B cell (primary cell): ENCODE results near the gene MGAT5. TPM values are rescaled to one million over a fixed set of nuclear protein-coding genes. Genes with fewer than 3 reads are reported as not detected.

Experiments used
- ATAC-seq: fragments of 200-7000 bp; cut with Tn5 transposase; one replicate; pipeline ENCODE4 v1.10.0; 2021; ENCODE audit warnings: low read depth, mild to moderate bottlenecking, moderate number of reproducible peaks, moderate library complexity
- CTCF ChIA-PET: fragments of 350-600 bp; sonication (Branson Sonifier 250); formaldehyde crosslinking; loops from one replicate; lab custom pipeline; 2021; ENCODE audit warnings: antibody characterized with exemption, inconsistent platforms; lab: Charles Lee
- POLR2A ChIA-PET: fragments of 350-600 bp; sonication (Branson Sonifier 250); formaldehyde crosslinking; loops from one replicate; lab custom pipeline; 2021; ENCODE audit warnings: antibody characterized with exemption; lab: Charles Lee
- DNase-seq: peaks from one replicate; pipeline ENCODE4 v3.0.0; 2013
- H2AFZ ChIP-seq: 2 replicates; pipeline ENCODE4 v1.6.1; 2012; ENCODE audit warnings: mild to moderate bottlenecking, low read depth, low read length; ENCODE audit not compliant: insufficient read depth, poor library complexity, severe bottlenecking
- H3K27ac ChIP-seq, 2 donors: 1 replicate in 1 of 2; 2 replicates in 1 of 2; pipeline ENCODE4 v1.5.1; 2012 to 2013; ENCODE audit warnings: low read length in 2 of 2, mild to moderate bottlenecking in 2 of 2, moderate library complexity in 1 of 2
- H3K27me3 ChIP-seq, 4 experiments: fragments of 200-600 bp in 1 of 4; sonication (generic) in 1 of 4; replicated peaks in 1 of 4; 1 replicate in 2 of 4; 2 replicates in 2 of 4; pipeline versions ENCODE4 v1.6.1 to v1.7.0; 2013 to 2016; ENCODE audit warnings: low read length in 3 of 4, mild to moderate bottlenecking in 2 of 4, mixed read lengths in 1 of 4, moderate library complexity in 1 of 4; ENCODE audit not compliant: insufficient read depth in 4 of 4, control insufficient read depth in 3 of 4; ENCODE audit errors: control extremely low read depth in 1 of 4
- H3K36me3 ChIP-seq, 2 experiments: replicated peaks in 1 of 2; 1 replicate in 1 of 2; 2 replicates in 1 of 2; pipeline versions ENCODE4 v1.6.1 to v1.7.1; 2013; ENCODE audit warnings: low read length in 1 of 2; ENCODE audit not compliant: insufficient read depth in 2 of 2, control insufficient read depth in 1 of 2; ENCODE audit errors: control extremely low read depth in 1 of 2, extremely low read depth in 1 of 2
- H3K4me1 ChIP-seq, 2 donors: fragments of 200-600 bp in 1 of 2; sonication (generic) in 1 of 2; 1 replicate in 1 of 2; 2 replicates in 1 of 2; pipeline versions ENCODE4 v1.5.1 to v1.6.1; 2013 to 2017; ENCODE audit warnings: low read length in 2 of 2; ENCODE audit not compliant: control insufficient read depth in 2 of 2, insufficient read depth in 2 of 2
- H3K4me2 ChIP-seq: replicated peaks from 2 replicates; pipeline ENCODE3; 2012; ENCODE audit warnings: mild to moderate bottlenecking, low read depth, low read length; ENCODE audit not compliant: poor library complexity, severe bottlenecking
- H3K4me3 ChIP-seq, 5 experiments: fragments of 200-600 bp in 1 of 5; sonication (generic) in 1 of 5; 1 replicate in 3 of 5; 2 replicates in 2 of 5; pipeline versions ENCODE4 v1.5.1 to v1.7.0; 2011 to 2016; ENCODE audit warnings: low read length in 4 of 5, mild to moderate bottlenecking in 4 of 5, low read depth in 2 of 5, control low read depth in 1 of 5, moderate library complexity in 1 of 5; ENCODE audit not compliant: insufficient read depth in 1 of 5; ENCODE audit errors: control extremely low read depth in 1 of 5, extremely low read depth in 1 of 5
- H3K79me2 ChIP-seq: fragments of 200-600 bp; sonication (generic); one replicate; pipeline ENCODE4 v1.6.0; 2016; ENCODE audit warnings: low read length; ENCODE audit not compliant: control insufficient read depth, insufficient read depth
- H3K9ac ChIP-seq: fragments of 200-600 bp; sonication (generic); 2 replicates; pipeline ENCODE4 v1.6.1; 2017; ENCODE audit warnings: mild to moderate bottlenecking, low read length, moderate library complexity
- H3K9me3 ChIP-seq, 3 donors: one replicate each; pipeline versions ENCODE4 v1.6.1 to v1.7.1; 2013; ENCODE audit warnings: low read length in 2 of 3; ENCODE audit not compliant: control insufficient read depth in 2 of 3, insufficient read depth in 1 of 3; ENCODE audit errors: control extremely low read depth in 1 of 3
- H4K20me1 ChIP-seq: 2 replicates; pipeline ENCODE4 v1.6.0; 2012; ENCODE audit warnings: mild to moderate bottlenecking, low read length; ENCODE audit not compliant: insufficient read depth, control insufficient read depth, poor library complexity, severe bottlenecking
- H3K27ac Mint-ChIP-seq: one replicate; pipeline ENCODE4 v1.8.0; 2021; ENCODE audit warnings: mixed read lengths
- H3K27me3 Mint-ChIP-seq: one replicate; pipeline ENCODE4 v1.8.0; 2021; ENCODE audit warnings: mixed read lengths
- H3K4me1 Mint-ChIP-seq: one replicate; pipeline ENCODE4 v1.8.0; 2021; ENCODE audit warnings: mixed read lengths
- H3K4me3 Mint-ChIP-seq: one replicate; pipeline ENCODE4 v1.8.0; 2021; ENCODE audit warnings: mixed read lengths
- H3K9me3 Mint-ChIP-seq: one replicate; pipeline ENCODE4 v1.8.0; 2022; ENCODE audit warnings: mixed read lengths; ENCODE audit not compliant: insufficient read depth
- CTCF ChIP-seq: fragments of 200-600 bp; IDR thresholded peaks from one replicate; pipeline ENCODE4 v1.8.0; 2022; ENCODE audit warnings: antibody characterized with exemption, mild to moderate bottlenecking
- EZH2 ChIP-seq: IDR thresholded peaks from 2 replicates; pipeline ENCODE4 v1.6.1; 2012; ENCODE audit warnings: borderline replicate concordance, low read depth, mild to moderate bottlenecking, moderate library complexity, low read length; ENCODE audit not compliant: insufficient read depth, poor library complexity, severe bottlenecking
- WGBS: methylation state at CpG from one replicate; pipeline ENCODE4 v1.1.5; 2013; ENCODE audit warnings: missing lambda C conversion rate; ENCODE audit not compliant: insufficient coverage; 5-methylcytosine and 5-hydroxymethylcytosine counted together
- intact Hi-C: fragments of 100-400 bp; cut with micrococcal nuclease; formaldehyde crosslinking; loops from one replicate; pipeline ENCODE4 v1.10.0; 2022
- polyA plus RNA-seq: library from polyadenylated mRNA; depleted of rRNA; stranded (reverse); fragments of >200 nt; gene quantifications from 2 replicates; pipeline ENCODE4 v1.2.3, GENCODE V29; 2012
- total RNA-seq, 2 donors: library from RNA; stranded (reverse); fragments of 120-200 nt in 1 of 2; gene quantifications; 1 replicate in 1 of 2; 2 replicates in 1 of 2; pipeline versions ENCODE4 v1.2.3 to v1.2.4, GENCODE V29; 2013 to 2022

The MGAT5 gene
- total and polyA plus RNA-seq, 2 donors (not counting 1 experiment from before 2014, with no cell fraction given): 27.2 to 184 TPM

- no peaks in the 10 kb centered on the region for H3K27me3 Mint-ChIP-seq
- peaks cover 4% of the 10 kb centered on the region for H3K9me3 Mint-ChIP-seq
- H2AFZ ChIP-seq: no peak overlapping the region
- ChIA-PET POLR2A (no interaction called here), CTCF (interaction anchor here (0.6 to 1.5 kb wide), 7 partner anchors 33 to 200 kb away, joined by 3 to 13 read pairs (median 3); no protein-coding TSS in a partner anchor)
- no peak overlapping the region for H3K9ac ChIP-seq
- 84% methylated on average over 3 of the region's 3 CpGs for WGBS
- intact Hi-C loops: no loop called here
- H3K27ac Mint-ChIP-seq: peak overlapping the region; percentile 64
- no peak for TF ChIP-seq EZH2
- H3K4me3 ChIP-seq: no peak overlapping the region
- H3K9me3 ChIP-seq: peaks cover 0 to 3% (median 0%) of the 10 kb centered on the region in 3 donors
- peak overlapping the region; percentile 17 to 56 for H3K27ac ChIP-seq
- H3K4me1 Mint-ChIP-seq: peaks cover 54% of the 10 kb centered on the region
- H3K36me3 ChIP-seq: peaks cover 0 to 9% of the 10 kb centered on the region in 2 experiments
- H3K4me2 ChIP-seq: peak overlapping the region; percentile 34
- H3K79me2 ChIP-seq: peaks cover 67% of the 10 kb centered on the region
- no peak for ATAC-seq
- H3K27me3 ChIP-seq: no peaks in the 10 kb centered on the region
- peaks cover 43 to 45% of the 10 kb centered on the region in 2 donors for H3K4me1 ChIP-seq
- DNase-seq: no peak
- H4K20me1 ChIP-seq: peaks cover 5% of the 10 kb centered on the region
- peak overlapping the region; percentile 20 for H3K4me3 Mint-ChIP-seq
These were observed 41.1 kb upstream of the MGAT5 start for GRCh38 chr2:134212746-134213145.

- WGBS: 96% methylated on average over 7 of the region's 8 CpGs
- Histone ChIP-seq H3K27ac (peak overlapping the region in 1 of 2 donors; percentile 84), H3K4me1 (peaks cover 67 to 70% of the 10 kb centered on the region in 2 donors), H3K4me3 (no peak overlapping the region), H4K20me1 (peaks cover 21% of the 10 kb centered on the region), H3K9me3 (peaks cover 0 to 3% (median 0%) of the 10 kb centered on the region in 3 donors), H3K36me3 (peaks cover 0 to 9% of the 10 kb centered on the region in 2 experiments), H2AFZ (no peak overlapping the region), H3K4me2 (peak overlapping the region; percentile 67), H3K27me3 (no peaks in the 10 kb centered on the region), H3K9ac (no peak overlapping the region), H3K79me2 (peaks cover 87% of the 10 kb centered on the region)
- intact Hi-C loops: loop anchor here (5.0 kb wide), 1 partner anchor 36 kb away; the partner anchor contains the start of gene MGAT5
- no peak for ATAC-seq
- Mint-ChIP-seq H3K9me3 (peaks cover 4% of the 10 kb centered on the region), H3K27ac (peak overlapping the region; percentile 91), H3K4me1 (peaks cover 84% of the 10 kb centered on the region), H3K27me3 (no peaks in the 10 kb centered on the region), H3K4me3 (no peak overlapping the region)
- ChIA-PET CTCF (interaction anchor here (1.0 to 7.4 kb wide), 8 partner anchors 9 to 330 kb away, joined by 3 to 72 read pairs (median 11); no protein-coding TSS in a partner anchor), POLR2A (interaction anchor here (0.6 kb wide), 2 partner anchors 33 to 88 kb away, joined by 3 to 4 read pairs; no protein-coding TSS in a partner anchor)
- TF ChIP-seq EZH2 (no peak), CTCF (no peak)
- DNase-seq: no peak
These were observed 37.6 kb upstream of the MGAT5 start for GRCh38 chr2:134216152-134216829.
